Fibroblast of skin of abdomen (primary cell): ENCODE results near the gene OSBPL7. TPM values are rescaled to one million over a fixed set of nuclear protein-coding genes. Genes with fewer than 3 reads are reported as not detected.

ENCODE experiments used
- DNase-seq: peaks from one replicate; pipeline ENCODE4 v3.0.0-alpha.2; 2013
- polyA plus RNA-seq, 2 experiments: library from polyadenylated mRNA; unstranded; fragments of 120-200 nt; gene quantifications; one replicate each; pipeline ENCODE4 v1.2.1, GENCODE V29; 2013; ENCODE audit not compliant: insufficient read length in 2 of 2

The OSBPL7 gene, protein sequence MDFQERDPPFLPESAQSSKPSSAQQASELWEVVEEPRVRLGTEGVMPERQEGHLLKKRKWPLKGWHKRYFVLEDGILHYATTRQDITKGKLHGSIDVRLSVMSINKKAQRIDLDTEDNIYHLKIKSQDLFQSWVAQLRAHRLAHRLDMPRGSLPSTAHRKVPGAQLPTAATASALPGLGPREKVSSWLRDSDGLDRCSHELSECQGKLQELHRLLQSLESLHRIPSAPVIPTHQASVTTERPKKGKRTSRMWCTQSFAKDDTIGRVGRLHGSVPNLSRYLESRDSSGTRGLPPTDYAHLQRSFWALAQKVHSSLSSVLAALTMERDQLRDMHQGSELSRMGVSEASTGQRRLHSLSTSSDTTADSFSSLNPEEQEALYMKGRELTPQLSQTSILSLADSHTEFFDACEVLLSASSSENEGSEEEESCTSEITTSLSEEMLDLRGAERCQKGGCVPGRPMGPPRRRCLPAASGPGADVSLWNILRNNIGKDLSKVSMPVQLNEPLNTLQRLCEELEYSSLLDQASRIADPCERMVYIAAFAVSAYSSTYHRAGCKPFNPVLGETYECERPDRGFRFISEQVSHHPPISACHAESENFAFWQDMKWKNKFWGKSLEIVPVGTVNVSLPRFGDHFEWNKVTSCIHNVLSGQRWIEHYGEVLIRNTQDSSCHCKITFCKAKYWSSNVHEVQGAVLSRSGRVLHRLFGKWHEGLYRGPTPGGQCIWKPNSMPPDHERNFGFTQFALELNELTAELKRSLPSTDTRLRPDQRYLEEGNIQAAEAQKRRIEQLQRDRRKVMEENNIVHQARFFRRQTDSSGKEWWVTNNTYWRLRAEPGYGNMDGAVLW
- 9.7 TPM for polyA plus RNA-seq (2013, experiment 1 of 2; ENCODE audit: insufficient read length)
- 10.4 TPM for polyA plus RNA-seq (2013, experiment 2 of 2; ENCODE audit: insufficient read length)

DNA sequence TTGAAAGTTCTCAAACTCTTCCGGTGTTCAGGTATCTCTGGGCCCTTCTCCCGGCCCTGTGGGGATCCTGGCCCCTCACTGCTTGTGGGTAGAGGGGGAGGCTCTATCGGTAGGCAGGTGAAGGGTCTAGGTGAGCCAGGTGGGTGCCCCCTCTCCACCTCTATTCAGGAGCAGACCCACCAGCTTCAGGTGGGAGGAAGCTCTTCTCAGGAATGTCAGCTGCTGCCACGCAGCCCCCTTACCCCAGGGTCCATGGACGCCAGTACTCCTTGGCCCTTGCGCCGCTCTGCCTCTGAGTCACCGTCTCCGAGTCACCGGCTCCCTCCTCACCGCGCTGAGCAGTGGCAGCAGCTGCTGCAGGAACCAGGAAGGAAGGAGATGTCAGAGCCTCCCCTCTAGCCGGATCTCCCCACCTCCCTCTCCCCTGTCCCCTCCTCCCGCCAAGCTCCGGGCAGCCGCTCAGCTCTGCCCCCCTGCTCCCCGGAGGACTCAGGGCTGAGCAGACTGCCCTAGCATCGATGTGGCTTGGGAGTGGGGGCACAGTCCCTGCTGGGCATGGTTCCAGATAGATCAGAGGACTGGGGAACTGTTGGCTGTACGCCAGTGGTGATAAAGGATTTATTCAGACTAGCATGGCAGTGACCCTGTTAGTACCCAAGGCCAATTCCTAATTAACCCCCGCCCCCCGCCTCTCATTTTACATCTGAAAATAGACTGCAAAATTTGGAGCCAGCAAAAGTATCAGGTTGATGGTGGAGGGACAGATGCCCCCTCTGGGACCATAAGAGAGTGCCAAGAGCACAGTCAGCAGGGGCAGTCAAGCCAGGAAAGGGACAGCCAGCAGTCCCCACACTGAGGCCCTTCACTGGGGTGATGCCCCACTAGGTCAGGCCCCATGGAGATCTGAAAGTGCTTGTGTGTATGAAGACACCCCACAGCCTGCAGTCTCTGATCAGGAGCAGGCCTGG lies at the start of gene OSBPL7:
Gene OSBPL7 (minus strand): TSS at position 371 of the 968 bp plus-strand sequence. CDS start 1,516 bp downstream, outside the sequence.
- DNase-seq = peak; percentile 87

DNA sequence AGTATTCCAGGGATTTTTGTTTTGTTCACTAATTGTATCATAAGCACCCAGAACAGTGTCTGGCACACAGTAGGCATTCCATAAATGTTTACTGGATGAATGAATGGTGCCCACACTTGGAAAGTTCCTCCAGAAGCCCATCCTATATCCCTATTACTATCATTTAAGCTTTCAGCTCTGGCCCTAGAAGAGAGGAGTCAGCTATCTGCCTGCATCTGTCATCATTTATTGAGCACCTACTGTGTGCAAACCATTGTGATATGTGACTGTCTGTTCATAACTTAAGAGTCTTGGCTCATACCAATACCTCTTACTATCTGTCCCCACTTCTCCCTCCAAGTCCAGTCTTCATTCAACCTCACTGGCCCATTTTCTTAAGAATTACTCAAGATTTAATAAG lies 49.5 kb upstream of the OSBPL7 start:
- DNase-seq = no peak

DNA sequence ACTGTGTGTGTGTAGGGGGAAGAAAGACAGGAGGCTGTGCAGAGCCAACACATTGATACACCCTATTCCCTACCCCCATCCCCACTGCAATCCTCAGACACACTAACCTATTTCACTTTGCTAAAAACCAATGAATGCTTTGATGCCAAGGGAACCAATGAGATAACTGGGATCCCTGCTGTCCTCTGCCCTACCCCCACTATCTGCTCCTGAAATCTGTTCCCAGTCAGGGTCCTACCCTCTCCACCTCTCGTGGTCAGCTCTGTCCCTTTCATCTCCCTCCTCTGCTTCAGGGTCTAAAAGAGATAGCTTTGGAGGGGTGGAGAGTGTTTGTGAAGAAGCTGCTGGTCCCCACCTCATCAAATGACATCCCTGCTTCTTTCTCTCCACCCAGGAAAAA lies 48.5 kb upstream of the OSBPL7 start:
- DNase-seq = no peak

DNA sequence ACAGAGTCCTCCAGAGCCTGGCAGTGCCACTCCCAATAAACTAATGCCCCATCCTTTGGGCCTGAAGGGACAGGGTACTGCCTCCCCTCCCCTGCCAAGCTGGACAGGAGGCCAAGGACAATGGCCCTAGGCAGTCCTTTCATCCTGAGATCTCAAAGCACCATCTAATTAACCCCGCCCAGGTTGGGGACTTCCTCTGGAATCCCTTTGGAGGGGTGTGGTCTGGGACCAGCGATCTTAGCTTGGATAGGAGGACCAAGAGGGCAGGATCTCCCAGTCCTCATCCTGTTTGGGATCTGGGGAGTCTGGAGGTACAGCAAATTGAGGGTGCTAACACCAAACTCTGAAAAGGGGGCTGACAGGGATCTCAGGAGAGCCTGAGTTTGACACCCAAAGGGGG lies 47.5 kb upstream of the OSBPL7 start:
- DNase-seq = no peak

DNA sequence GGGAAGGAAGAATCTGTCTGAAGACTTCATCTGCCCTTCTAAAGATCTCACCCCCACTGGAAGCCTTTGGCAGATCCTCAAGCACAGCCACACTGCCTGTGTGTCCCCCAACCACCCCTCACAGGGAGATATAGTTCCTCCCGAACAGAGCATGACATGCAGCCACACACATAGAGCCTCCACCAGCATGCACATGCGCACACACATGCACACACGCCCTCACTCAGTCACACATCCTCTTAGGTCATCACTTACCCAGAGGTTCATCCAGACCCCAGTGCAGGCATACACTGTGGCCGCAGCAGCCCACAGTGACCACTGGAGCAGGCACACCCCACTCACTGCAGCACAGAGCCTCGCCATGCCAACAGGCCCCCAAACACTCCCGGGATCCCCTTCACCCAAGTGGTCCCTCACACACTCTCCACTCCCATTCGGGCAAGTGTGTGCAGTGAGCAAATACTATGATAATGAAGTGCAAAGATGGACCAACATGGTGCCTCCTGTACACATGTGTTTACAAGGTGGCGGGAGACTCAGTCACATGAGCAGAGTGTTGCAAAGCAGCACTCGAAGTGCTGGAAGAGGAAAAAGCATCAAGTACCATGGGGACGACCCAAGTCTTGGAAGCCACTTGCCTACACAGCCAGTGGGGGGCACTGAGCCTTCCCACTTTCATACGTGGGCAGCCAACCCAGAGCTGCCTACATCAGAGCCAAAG lies 46.4 kb upstream of the OSBPL7 start:
- no peak for DNase-seq

DNA sequence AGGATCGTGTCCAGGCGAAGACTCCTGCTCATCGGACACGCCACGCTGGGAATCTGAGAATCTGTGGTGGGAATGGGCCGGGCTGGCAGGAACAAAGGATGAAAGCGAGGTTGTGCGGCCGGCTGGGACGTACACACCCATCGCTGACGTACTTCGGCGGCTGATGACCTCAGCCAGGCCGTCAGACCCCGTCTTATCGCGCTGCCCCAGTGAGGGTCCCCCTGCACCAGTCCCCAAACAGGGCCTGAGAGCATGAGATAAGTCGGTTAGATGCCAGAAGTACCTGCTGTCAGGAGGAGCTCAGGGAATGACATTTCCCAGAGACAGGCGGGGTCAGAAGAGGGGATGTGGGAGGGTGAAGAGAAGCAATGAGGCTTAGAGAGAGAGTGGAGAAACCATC lies 45.3 kb upstream of the OSBPL7 start:
- DNase-seq = no peak

DNA sequence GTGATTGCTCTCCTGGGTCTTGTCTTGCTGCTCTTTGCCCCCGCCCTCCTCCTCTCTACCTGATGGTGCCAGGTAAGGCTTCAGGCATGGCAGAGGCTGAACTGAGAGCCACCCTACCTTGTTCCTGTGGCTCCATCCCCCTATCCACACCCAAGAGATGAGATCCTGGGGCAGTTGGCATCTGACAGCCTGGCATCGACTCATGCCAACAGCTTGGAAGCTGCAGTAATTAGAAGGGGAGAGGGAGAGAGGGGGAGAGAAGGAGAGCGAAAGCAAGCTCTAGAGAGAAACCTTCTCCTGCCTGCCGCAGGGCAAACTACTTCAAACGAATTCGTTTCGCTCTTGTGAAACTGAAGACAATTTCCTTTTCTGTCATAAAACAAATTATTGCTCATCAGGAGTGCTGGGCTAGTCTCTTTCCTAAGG lies 43.2 kb upstream of the OSBPL7 start:
- DNase-seq = peak; percentile 12

DNA sequence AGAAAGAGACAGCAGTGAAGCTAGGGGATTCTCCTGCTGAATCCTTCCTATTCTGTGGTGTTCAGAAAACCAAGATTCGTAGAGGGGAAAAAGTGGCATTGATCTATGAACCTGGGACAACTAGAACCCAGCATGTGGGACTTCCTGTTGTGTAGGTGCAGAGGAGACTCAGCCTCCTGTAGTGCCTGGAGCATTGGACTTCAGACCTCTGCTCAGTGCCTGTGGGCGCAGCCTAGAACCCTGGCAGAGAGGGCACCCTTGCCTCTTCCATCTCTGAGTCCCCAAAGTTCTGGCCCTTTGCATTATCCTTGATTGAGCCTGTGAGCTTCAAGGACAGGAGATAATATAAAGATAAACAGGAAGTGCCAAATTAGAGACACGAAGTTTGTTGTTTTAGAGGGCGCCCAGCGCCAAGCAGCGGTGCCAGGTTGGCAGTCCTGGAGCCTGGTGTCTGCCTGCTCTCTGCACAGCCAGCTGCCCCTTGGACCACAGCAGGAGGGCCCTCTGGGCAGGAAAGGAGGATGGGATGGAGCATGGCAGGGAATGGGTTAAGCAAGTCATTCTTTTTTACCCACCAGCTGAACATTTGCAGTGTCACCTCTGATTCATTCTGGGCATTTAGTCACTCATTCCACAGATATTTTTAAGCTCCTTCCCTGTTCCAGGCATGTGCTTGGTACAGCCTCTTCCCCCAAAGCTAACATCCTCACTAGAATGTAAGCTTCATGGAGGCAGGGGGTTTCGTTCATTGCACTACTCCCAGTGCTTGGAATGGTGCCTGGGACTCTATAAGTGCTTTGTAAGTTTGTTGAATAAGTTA lies 41.2 kb upstream of the OSBPL7 start:
- peak; percentile 85 for DNase-seq

DNA sequence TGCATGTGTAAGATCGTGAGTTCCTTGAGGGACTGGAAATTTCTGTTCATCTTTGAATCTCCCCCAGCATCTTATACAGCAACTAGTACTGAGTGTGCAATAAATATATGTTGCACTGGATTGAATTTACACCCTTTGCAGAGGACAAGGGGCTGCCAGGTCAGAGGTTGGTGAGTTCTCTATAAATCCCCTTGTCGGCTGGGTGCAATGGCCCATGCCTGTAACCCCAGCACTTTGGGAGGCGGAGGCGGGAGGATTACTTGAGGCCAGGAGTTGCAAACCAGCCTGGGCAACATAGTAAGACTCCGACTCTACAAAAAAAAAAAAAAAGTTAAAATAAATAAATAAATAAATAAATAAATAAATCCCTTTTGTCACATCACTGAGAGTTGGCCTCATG lies 38.8 kb upstream of the OSBPL7 start:
- no peak for DNase-seq

DNA sequence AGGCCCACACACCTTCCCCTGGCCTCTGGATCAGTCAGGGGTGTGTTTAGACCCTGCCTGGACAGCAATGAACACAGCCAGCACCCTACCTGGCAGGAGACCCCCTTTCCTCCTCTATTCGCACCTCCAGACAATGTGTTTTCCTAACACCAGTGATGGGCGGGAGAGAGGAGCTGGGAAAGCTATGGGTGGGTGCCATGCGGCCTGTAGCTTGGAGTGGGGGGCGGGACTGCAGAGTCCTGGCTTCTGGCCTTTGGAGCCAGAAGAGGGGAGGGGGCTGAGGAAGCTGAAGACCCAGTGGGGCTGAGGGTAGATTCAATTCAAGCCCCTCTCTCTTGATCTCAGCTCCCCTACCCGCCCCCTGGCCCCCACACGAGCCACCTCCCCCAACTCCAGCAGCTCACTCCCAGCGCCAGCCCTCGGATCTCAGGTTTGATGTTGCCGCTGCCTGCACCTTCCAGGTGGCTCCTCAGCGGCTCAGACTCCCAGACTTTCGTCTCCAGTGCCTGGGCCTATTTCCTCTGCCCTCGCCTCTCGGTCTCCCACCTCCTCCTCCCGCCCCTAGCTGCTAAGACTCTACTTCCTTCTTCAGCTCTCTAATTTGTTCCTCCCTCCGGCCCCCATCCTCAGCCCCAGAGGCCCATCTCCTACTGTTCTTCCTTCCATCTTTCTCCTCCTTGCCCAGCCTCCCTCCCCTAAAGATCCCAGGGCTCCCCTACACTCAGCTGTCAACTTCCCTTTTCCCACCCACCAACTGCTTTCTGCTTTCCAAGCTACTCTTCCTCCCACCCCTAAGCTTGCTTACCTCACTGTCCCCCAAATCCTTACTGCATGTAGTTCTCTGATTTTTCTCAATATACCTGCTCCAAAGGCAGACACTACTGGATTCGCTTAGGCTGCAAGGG lies 36.2 kb upstream of the OSBPL7 start:
- DNase-seq = no peak

DNA sequence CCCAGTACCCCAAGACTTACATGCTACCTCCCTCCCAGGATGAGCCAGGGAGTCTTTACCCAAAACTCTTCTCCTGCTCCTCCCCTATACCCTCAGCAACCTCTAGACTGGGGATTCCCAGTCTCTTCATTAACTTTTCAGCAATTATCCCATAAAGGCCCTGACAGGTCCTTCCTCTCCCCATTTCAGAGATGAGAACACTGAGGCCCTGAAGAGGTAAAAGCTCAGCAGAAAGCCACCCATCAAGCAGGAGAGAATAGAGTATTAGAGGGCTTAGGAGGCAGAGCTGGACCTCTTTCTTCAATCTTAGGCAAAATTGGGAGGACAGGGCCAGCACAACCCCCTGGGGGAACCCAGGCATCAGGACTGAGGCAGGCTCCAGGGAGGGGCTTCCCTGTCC lies 35.2 kb upstream of the OSBPL7 start:
- DNase-seq = no peak

DNA sequence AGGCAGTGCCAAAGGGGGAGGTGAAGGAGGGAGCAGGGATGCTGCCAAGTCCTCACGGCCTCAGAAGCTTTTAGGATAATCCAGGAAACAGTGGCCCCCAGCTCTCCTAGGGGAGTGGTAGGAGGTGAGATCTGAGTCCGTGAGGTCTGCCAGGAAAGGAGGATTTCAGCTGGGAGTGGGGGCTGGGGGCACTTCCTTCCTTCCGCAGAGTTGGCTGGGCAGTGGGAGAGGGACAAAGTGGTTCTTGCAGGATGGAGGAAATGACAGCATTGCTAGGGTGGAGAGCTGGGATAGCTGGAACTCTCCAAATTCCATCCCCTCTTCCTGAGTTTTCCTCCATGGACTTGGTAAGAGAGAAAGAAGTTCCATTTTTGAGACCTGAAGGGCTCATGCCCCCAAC lies 34.1 kb upstream of the OSBPL7 start:
- no peak for DNase-seq

DNA sequence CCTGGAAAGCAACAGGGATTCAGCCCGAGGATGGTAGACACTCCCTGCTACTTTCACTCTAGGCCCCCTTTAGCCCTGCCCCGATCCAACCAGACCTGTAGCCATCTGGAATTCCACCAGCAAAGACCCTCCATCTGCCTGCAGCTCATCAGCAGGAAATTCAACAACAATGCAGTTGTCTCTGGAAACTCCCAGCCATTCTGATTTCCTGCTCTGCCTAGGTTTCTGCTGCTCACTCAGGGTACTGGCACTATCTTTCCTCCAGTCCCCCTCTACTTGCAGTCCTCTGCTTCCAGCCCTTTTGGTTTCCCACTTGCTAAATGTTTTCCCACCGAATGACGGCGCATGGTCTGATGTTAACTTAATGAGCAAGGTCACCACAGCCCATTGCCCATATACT lies 32.0 kb upstream of the OSBPL7 start:
- no peak for DNase-seq

DNA sequence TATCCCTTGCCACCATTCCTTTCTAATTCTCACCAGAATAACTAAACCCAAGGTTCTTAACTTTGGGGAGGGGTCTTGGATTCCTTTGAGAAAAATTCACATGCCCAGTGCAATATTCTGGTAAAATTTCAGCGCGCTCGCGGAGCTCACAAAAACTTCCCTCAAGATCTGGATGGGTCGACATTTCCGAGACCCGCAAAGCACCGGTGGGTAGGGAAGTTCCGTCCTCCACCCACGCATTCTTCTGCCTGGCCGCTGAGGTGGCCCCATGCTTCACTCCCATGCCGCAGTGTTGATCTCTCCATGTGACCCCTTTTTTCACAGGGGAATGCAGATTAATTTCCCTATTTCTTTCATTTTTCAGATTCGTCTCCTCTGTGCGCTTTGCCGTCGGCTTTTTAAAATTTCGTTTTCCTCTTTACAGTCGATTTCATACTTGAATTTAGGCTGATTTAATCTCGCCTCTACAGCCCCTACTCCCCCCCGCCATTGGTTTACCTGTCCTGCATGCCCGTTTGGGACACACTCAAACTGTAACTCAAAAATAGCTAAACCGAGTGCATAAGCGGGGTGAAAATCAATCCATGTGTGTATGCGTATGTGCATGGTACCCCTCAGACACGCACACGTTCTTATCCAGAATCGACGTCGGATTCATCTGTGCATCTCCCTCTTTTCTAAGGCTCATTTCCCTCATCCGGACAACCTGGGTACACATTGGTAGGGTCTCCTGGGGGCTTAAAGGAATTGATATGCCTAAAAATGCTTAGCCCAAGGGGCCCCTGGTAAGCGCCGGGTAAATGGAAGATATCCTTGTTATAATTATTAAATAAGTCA lies 30.7 kb upstream of the OSBPL7 start:
- no peak for DNase-seq

DNA sequence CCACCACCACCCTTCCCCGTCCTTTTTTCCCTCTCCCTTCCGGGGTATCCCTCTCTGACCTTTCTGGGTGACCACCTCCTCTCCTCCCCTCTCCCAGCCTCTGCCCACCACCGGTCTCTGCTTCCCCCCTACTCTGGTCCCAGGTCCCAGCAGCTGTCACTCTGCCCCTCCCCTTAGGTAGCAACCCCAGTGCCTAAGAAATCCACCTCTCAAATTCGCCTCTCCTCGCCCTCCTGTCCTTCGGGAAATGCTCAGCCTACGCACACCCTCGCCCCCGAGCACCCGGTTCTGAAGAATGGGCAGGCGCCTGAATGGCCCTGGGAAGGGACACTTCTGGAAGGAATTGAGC lies 30.1 kb upstream of the OSBPL7 start:
- DNase-seq = no peak

DNA sequence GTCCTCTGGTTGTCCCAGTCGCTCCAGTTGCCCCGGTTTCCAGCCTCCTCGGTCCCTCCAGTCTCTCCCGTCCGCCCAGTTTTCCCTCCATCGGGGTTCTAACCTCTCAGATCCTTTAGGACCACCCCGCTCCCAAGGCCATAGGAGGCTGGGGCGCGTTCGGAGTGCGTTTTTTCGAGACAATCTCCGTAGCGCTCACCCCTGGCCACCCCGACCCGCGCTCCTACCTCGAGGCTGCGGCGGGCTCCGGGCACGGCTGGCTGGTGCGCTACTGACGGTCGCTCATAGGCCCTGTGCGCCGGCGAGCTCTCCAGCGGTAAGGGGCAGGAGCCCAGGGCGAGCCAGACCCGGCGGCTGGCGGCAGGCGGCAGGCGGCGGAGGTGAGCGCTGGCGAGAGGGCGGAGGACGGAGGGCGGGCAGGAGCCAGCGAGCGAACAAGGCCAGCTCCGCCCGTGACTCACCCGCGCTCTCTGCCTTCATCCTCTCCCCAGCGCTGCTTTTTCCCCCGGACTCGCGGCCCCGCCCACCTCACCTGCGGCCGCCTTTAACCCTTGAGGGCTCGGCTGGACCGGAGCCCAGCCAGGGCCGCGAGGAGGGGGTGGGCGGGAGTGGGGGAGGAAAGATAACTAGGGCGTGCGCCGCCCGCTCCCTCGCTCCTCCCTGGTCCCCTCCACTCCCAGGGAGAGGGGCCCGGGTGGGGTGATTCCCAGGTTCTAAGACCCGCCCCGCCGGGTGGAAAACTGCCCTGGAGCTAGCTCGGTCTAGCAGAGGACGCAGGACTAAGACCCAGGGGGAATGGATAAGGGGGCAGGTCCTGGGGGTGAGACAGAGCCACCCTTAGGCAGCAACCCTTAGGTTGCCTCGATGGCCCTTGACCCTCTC lies 29.3 kb upstream of the OSBPL7 start, which contains the start of gene SP6:
Gene SP6 (minus strand): TSS at position 472 of the 882 bp plus-strand sequence. CDS start 2,734 bp downstream, outside the sequence.
- DNase-seq = peak; percentile 44

DNA sequence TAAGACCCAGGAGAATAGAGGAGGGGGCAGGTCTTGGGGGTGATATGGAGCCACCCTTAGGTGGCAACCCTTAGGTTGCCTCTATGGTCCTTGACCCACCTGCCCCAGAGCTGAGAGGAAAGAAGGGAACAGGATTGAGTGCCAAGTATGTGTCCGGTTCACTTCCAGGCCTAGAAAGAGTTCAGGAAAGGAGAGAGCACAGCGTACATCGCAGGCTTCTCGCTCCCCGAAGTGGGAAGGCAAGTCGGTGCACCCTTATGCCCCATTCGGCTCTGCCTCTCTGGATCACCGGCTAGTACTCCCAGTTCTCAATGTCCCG lies 28.7 kb upstream of the OSBPL7 start:
- no peak for DNase-seq

DNA sequence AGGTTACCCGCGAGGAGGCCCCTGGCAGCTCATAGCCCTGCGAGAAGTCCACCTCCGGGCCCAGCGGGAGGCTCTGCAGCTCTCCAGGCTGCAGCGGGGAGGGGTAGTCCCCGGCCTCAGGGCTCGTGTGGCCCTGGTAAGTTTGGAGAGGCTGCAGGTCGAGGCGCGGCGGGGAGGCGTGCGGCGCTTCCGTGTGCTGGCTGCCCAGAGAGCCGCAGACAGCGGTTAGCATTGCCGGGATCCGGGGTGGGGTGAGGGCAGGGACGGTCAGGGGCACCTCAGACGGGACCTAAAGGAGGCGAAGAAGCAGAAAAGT lies 26.6 kb upstream of the OSBPL7 start:
- DNase-seq = no peak
